ENCODE results near the gene RAD54L. TPM values are rescaled to one million over a fixed set of nuclear protein-coding genes. Genes with fewer than 3 reads are reported as not detected.

The RAD54L gene
- total RNA-seq = 0.16 TPM in 1 of 2 replicates, not detected in the other

DNA sequence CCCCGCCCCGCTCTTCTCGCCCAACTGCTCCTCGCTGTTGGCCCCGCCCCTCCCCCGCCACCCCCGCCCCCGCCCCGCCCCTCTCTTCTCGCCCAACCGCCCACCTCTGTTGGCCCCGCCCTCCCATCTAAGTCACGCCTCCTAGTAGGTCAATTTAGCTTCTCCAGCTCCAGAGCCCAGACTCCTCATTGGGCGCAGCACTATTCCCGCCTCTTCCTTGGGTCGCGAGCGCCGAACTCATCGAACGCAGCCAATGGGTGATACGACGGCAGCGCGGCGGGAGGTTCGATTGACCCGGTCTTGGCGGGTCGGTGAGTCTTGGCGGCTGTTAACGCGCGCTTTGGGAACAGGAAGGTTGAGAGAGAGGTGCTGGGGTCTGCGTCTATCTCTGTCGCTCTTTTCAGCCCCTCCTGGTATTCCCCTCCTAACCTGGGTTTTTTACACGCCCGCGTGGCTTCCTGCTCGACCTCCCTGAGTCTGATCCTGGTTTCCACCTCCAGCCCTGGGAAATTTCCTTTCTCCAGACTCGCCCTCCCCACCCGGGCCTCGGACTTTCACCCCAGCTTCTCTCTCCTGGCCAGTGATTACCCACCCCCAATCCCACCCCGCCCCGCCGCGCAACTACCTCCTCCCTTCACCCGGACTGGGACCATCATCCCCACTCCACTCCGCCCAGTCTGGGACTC, at the start of gene RAD54L:
Gene RAD54L (plus strand): TSS at position 328 of the 686 bp plus-strand sequence. CDS start 643 bp downstream, outside the sequence.

DNA sequence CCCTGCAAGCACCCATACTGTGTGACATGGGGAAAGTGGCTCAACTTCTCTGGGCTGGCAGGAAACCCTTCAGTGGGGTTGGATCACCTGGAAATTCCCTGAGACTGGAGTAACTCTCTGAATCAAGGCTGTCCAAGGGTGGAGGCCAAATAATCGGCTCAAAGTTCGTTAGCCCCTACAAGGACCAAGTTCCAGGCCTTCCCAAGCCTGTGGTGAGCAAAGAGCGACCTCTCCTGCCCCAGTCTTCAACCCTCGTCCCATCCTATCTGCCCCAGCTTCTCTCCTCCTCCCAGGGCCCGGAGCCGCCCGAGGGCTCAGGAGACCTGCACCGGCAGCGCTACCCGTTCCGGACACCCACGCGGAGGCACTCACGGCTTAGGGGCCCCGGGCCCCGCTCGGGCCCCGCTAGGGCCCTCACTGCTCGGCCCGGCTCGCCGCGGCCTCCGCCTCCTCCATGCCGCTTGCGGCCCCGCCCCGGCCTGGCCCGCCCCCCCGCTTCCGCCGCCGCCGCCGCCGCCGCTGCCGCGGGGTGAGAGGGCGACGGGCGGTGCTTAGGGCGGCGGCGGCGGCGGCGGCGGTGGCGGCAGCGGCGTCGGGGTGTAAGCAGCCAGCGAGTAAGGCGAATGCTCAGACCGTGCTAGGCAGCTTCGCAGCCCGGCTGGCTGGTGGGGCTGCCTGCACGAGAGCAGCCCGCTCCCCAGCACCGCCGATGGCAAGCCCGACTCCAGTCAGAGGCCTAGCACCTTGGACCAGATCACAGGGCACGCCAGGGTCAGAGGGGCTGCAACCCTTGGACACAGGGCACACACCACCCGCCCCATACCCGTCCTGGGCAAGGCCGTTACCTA, 49.4 kb upstream of the RAD54L start, which contains the start of gene POMGNT1:
Gene POMGNT1 (minus strand): TSS at position 471 of the 848 bp plus-strand sequence. CDS start 613 bp downstream, outside the sequence.

DNA sequence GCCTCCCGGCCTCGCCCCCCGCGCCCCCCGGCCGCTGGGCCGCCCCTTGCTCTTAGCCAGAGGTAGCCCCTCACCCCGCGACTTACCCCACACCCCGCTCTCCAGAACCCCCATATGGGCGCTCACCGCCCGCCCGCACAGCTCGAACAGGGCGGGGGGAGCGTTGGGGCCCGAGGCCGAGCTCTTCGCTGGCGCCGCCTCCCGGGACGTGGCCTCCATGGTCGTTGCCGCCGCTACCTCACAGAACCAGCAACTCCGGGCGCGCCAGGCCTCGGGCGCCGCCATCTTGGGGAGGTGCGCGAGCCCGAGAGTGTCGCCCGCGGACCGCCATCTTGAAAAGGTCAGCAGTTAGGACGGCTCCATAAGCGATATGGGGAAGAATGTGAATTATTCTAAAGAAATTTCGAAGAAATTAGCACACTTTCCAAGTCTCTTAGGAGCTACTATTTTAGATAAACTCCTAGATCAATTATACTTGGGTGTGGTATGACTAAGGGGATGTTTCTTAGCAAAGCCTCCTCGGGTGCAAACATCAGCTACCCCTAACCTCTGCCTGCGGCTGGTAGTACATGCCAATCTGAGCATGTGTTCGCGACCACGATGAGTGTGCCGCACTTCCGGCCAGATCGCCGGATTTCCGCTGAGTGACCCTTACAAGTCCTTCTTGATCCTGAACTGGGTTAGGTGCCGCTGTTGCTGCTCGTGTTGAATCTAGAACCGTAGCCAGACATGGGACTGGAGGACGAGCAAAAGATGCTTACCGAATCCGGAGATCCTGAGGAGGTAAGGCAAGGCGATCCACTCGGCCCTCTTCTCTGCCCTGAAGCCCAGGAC, 55.7 kb downstream of the RAD54L start, which contains the start of the genes LRRC41 and UQCRH:
Gene LRRC41 (minus strand): TSS at position 579 of the 834 bp plus-strand sequence. CDS start 294 bp downstream, at position 285.
Gene UQCRH (plus strand): TSS at position 661 of the 834 bp plus-strand sequence. CDS start 69 bp downstream, at position 730.

Other genes starting within 250 kb of the RAD54L start
- 7.5 and 8.3 TPM in 2 replicates for gene PIK3R3, start 115.1 kb upstream of the RAD54L start, total RNA-seq
- gene TSPAN1, start 72.7 kb upstream of the RAD54L start, total RNA-seq = 0.65 and 1.2 TPM in 2 replicates
- not detected in 2 replicates for gene P3R3URF, start 71.3 kb upstream of the RAD54L start, total RNA-seq
- 53.3 and 62.6 TPM in 2 replicates for gene POMGNT1, start 49.3 kb upstream of the RAD54L start, total RNA-seq
- 3.4 and 4.4 TPM in 2 replicates for gene LURAP1, start 44.4 kb upstream of the RAD54L start, total RNA-seq
- gene LRRC41, start 55.9 kb downstream of the RAD54L start, total RNA-seq = 154 and 167 TPM in 2 replicates
- gene UQCRH, start 55.9 kb downstream of the RAD54L start, total RNA-seq = 154 and 192 TPM in 2 replicates
- 18.0 and 21.9 TPM in 2 replicates for gene NSUN4, start 93.0 kb downstream of the RAD54L start, total RNA-seq
- gene FAAH, start 146.6 kb downstream of the RAD54L start, total RNA-seq = 0.81 and 3.2 TPM in 2 replicates
- not detected in 2 replicates for gene DMBX1, start 242.1 kb downstream of the RAD54L start, total RNA-seq

Data from hair follicle dermal papilla cell (primary cell).